Gastrocnemius medialis (tissue), 4 donors: ENCODE measurements around the gene LRRC23. TPM values are rescaled to one million over a fixed set of nuclear protein-coding genes. Genes with fewer than 3 reads are reported as not detected.

Experiments used
- ATAC-seq, 2 donors: fragments of 150-250 bp; one replicate each; pipeline ENCODE4 v1.9.1; 2016
- DNase-seq, 2 donors: peaks; one replicate each; pipeline ENCODE4 v3.0.0-alpha.2; 2019
- H3K27ac ChIP-seq, 4 donors: fragments of 200-600 bp; sonication (generic); 1 replicate in 1 of 4; 2 replicates in 3 of 4; pipeline ENCODE4 v1.5.1; 2016 to 2018; ENCODE audit warnings: mild to moderate bottlenecking in 2 of 4, moderate library complexity in 1 of 4
- H3K27me3 ChIP-seq, 3 donors: fragments of 200-600 bp; sonication (generic) in 2 of 3; 1 replicate in 1 of 3; 2 replicates in 2 of 3; pipeline versions ENCODE4 v1.5.1 to v1.6.0; 2016 to 2019; ENCODE audit warnings: mild to moderate bottlenecking in 1 of 3, moderate library complexity in 1 of 3
- H3K36me3 ChIP-seq, 2 donors: fragments of 200-600 bp; sonication (generic) in 1 of 2; one replicate each; pipeline ENCODE4 v1.5.1; 2017 to 2018
- H3K4me1 ChIP-seq, 2 donors: fragments of 200-600 bp; sonication (generic) in 1 of 2; one replicate each; pipeline ENCODE4 v1.5.1; 2016 to 2017; ENCODE audit warnings: mild to moderate bottlenecking in 2 of 2
- H3K4me3 ChIP-seq, 4 donors: fragments of 200-600 bp; sonication (generic) in 3 of 4; 1 replicate in 1 of 4; 2 replicates in 3 of 4; pipeline ENCODE4 v1.5.1; 2016 to 2019; ENCODE audit warnings: mild to moderate bottlenecking in 2 of 4
- H3K9me3 ChIP-seq, 3 donors: fragments of 200-600 bp; sonication (generic) in 2 of 3; 1 replicate in 1 of 3; 2 replicates in 2 of 3; pipeline ENCODE4 v1.5.1; 2016 to 2019
- CTCF ChIP-seq, 5 experiments: fragments of 450-650 bp in 3 of 5; fragments of 200-600 bp in 2 of 5; sonication (generic) in 2 of 5; IDR thresholded peaks in 4 of 5; conservative IDR thresholded peaks in 1 of 5; 1 replicate in 4 of 5; 2 replicates in 1 of 5; pipeline ENCODE4 v1.5.1; 2016 to 2019; ENCODE audit warnings: antibody characterized with exemption in 5 of 5, mild to moderate bottlenecking in 3 of 5, moderate library complexity in 3 of 5
- POLR2A ChIP-seq, 2 donors: fragments of 450-650 bp; IDR thresholded peaks; one replicate each; pipeline ENCODE4 v1.6.1; 2017; ENCODE audit warnings: antibody characterized with exemption in 2 of 2, mild to moderate bottlenecking in 2 of 2, moderate library complexity in 2 of 2
- in situ Hi-C, 4 donors: fragments of 200-750 bp; cut with MboI; loops; one replicate each; pipeline versions ENCODE4 v1.15.0 to v1.8.0; 2017; ENCODE audit warnings: low sequenced_read_pairs in 4 of 4
- intact Hi-C: fragments of 100-400 bp; cut with DNase I; formaldehyde crosslinking; loops from one replicate; pipeline ENCODE4 v1.15.1; 2023; ENCODE audit warnings: low total_unique reads
- total RNA-seq, 4 donors: library from RNA; depleted of rRNA; stranded (reverse); fragments of >200 nt; gene quantifications; one replicate each; pipeline versions ENCODE4 v1.1.0 to v1.2.3, GENCODE V29; 2016

The LRRC23 gene
- total RNA-seq, 4 donors from 2014 or later, result 6.5 to 14.0 (median 11.0) TPM

DNA sequence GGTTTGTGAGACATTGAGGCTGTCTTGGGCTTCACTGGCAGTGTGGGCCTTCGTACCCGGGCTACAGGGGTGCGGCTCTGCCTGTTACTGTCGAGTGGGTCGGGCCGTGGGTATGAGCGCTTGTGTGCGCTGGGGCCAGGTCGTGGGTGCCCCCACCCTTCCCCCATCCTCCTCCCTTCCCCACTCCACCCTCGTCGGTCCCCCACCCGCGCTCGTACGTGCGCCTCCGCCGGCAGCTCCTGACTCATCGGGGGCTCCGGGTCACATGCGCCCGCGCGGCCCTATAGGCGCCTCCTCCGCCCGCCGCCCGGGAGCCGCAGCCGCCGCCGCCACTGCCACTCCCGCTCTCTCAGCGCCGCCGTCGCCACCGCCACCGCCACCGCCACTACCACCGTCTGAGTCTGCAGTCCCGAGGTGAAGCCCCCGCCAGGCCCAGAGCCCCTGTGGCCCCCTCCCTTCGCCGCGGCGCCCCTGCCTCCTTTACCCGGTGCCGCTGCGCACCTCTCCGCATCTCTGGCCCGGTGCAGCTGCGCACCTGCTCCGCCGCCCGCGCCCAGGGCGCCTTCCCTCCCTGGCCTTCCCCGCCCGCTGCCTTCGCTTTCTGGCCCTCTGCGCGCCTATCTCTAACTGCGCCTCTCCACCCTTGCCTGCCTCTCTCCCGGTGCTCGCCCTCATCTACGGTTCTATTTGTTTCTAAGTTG is 9.8 kb downstream of the LRRC23 start, which contains the start of gene ENO2:
Gene ENO2 (plus strand): TSS at position 335 of the 701 bp plus-strand sequence. CDS start 1,253 bp downstream, outside the sequence.
- Histone ChIP-seq H3K4me1 (peaks cover 9 to 11% of the 10 kb centered on the region in 2 donors), H3K36me3 (no peaks in the 10 kb centered on the region), H3K27me3 (peaks cover 14 to 20% (median 17%) of the 10 kb centered on the region in 3 donors), H3K9me3 (no peaks in the 10 kb centered on the region), H3K4me3 (peak within 1 kb of the TSS; percentile 60 to 88 (median 66)), H3K27ac (peak within 1 kb of the TSS; percentile 53 to 72 (median 62))
- TF ChIP-seq CTCF (IDR thresholded peaks at IDR 0.05 in 4 of 5, conservative IDR thresholded peaks at IDR 0.05 in 1 of 5) (no peak), POLR2A (IDR thresholded peaks at IDR 0.05) (peak; percentile 14 to 36)
- ATAC-seq, result peak; percentile 69 to 75
- intact Hi-C loops, result no loop called here
- DNase-seq, result peak; percentile 42 to 56
- in situ Hi-C loops, result loop anchor here in 1 of 4 donors (25.0 kb wide), 1 partner anchor 198 kb away; the partner anchor contains the start of gene C1RL

DNA sequence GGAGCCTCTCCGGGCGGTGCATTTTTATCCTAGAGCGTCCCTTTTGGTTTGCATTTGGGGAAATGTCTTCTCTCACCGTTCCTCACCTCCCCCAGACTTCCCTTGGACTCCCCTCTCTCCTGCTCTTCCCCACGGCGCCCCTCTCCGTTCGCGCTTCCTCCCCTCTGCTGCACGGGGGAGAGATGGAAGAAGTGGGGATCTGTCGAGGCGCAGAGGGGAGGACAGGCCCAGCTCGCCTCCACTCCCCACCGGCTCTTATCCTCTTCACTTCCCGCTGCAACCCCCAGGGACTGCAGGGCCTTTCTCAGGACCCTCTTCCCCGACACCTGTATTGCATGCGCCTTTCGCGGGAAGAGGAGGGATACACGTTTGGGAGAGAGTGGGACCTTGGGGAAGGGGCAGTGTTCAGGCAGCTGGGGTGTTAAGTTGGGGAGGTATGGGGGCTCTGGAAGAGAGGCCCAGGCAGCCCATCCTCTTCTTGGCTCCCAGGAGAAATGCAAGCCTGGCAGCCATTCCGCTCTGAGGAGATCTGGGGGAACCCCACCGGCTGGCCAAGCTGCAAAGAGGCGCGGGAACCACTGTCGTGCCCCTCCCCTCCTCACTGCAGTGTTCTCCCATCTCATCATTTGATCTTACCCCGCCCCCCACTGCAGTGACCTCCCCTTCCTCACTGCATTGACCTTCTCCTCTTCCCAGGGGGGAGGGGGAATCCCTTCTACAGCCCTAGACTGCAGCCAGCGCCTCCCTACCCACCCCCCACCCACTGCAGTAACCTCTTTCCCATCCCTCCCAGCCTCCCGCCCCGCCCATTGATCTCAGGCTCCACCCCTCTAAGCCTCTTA is 10.5 kb downstream of the LRRC23 start:
- in situ Hi-C loops, result loop anchor here in 1 of 4 donors (25.0 kb wide), 1 partner anchor 197 kb away; the partner anchor contains the start of gene C1RL
- TF ChIP-seq CTCF (IDR thresholded peaks at IDR 0.05 in 4 of 5, conservative IDR thresholded peaks at IDR 0.05 in 1 of 5) (no peak), POLR2A (IDR thresholded peaks at IDR 0.05) (no peak)
- Histone ChIP-seq H3K36me3 (no peaks in the 10 kb centered on the region), H3K9me3 (no peaks in the 10 kb centered on the region), H3K4me3 (peak overlapping the region; percentile 60 to 88 (median 66)), H3K27me3 (peaks cover 14 to 20% (median 17%) of the 10 kb centered on the region in 3 donors), H3K4me1 (peaks cover 9 to 11% of the 10 kb centered on the region in 2 donors), H3K27ac (peak overlapping the region; percentile 36 to 72 (median 60))
- no peak for DNase-seq
- intact Hi-C loops, result no loop called here
- peak in 1 of 2 donors; percentile 7 for ATAC-seq

DNA sequence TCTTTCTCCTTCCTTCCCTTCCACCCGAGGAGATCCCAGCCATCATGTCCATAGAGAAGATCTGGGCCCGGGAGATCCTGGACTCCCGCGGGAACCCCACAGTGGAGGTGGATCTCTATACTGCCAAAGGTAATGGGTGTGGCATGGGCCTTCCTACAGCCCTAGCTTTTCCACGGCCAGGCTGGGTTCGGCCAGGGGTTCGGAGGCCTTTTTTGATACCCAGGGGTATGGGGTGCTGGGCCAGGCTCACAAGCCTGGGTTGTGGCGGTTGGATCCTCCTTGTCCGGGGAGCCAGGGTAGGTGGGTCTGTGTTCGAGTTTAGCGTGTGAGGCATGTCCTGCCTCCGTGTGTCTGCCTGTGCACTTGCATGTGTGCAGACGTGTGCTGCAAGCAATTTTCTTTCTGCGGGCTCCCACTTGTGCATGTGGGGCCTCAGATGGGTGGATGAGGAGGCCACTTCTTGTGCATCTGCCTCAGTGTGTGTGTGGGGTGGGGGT is 11.2 kb downstream of the LRRC23 start:
- H3K36me3 ChIP-seq, result no peaks in the 10 kb centered on the region
- in situ Hi-C loops (loop anchor here in 1 of 4 donors (25.0 kb wide), 1 partner anchor 196 kb away; the partner anchor contains the start of gene C1RL), intact Hi-C loops (no loop called here)
- H3K27ac ChIP-seq, result no peak overlapping the region
- no peak overlapping the region for H3K4me3 ChIP-seq
- ATAC-seq, result no peak
- TF ChIP-seq POLR2A (IDR thresholded peaks at IDR 0.05) (no peak), CTCF (IDR thresholded peaks at IDR 0.05 in 4 of 5, conservative IDR thresholded peaks at IDR 0.05 in 1 of 5) (no peak)
- no peaks in the 10 kb centered on the region for H3K9me3 ChIP-seq
- H3K27me3 ChIP-seq, result peaks cover 14 to 20% (median 17%) of the 10 kb centered on the region in 3 donors
- H3K4me1 ChIP-seq, result peaks cover 9 to 11% of the 10 kb centered on the region in 2 donors
- no peak for DNase-seq

GRCh38 chr12:6916426-6917200 is 12.0 kb downstream of the LRRC23 start:
- Histone ChIP-seq H3K4me1 (peaks cover 9 to 11% of the 10 kb centered on the region in 2 donors), H3K9me3 (no peaks in the 10 kb centered on the region), H3K4me3 (no peak overlapping the region), H3K27ac (no peak overlapping the region), H3K27me3 (peaks cover 14 to 20% (median 17%) of the 10 kb centered on the region in 3 donors), H3K36me3 (no peaks in the 10 kb centered on the region)
- in situ Hi-C loops (loop anchor here in 1 of 4 donors (25.0 kb wide), 1 partner anchor 196 kb away; the partner anchor contains the start of gene C1RL), intact Hi-C loops (no loop called here)
- no peak for TF ChIP-seq CTCF (IDR thresholded peaks at IDR 0.05 in 4 of 5, conservative IDR thresholded peaks at IDR 0.05 in 1 of 5)
- no peak for TF ChIP-seq POLR2A (IDR thresholded peaks at IDR 0.05)
- DNase-seq, result no peak
- no peak for ATAC-seq
